HG02938 (cell line): ENCODE data around the gene MAP1B.

ENCODE experiments used
- ATAC-seq: cut with Tn5 transposase; IDR thresholded peaks from one replicate; pipeline ENCODE4 v1.9.1; 2021; ENCODE audit warnings: mild to moderate bottlenecking, moderate library complexity; ENCODE audit not compliant: unreplicated experiment

The MAP1B gene

DNA sequence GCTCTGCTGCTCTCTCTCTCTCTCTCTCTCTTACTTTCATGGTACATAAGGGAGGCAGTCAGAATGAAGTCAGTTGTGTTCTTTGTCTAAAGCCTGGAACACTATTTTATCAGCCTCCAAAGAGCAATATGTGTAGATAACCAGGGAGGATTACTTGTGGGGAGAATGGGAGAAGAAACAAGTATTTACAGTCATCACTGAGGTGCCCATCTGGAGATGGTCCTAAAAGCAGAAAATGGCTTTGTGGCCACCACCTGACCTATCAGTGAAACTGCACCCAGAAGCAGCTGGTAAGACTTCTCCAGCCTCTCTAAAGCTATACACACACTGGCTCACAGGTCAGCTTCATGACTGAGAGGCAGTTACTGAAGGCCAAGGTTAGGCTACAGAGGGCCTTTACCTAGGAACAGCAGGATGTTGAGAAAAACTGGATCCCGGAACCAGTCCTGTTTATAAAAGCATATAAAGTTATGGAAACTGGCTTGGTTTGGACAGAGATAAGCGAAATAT, 137.6 kb downstream of the MAP1B start:
- ATAC-seq, result no peak

GRCh38 chr5:72245546-72245945, 138.3 kb downstream of the MAP1B start:
- no peak for ATAC-seq

DNA sequence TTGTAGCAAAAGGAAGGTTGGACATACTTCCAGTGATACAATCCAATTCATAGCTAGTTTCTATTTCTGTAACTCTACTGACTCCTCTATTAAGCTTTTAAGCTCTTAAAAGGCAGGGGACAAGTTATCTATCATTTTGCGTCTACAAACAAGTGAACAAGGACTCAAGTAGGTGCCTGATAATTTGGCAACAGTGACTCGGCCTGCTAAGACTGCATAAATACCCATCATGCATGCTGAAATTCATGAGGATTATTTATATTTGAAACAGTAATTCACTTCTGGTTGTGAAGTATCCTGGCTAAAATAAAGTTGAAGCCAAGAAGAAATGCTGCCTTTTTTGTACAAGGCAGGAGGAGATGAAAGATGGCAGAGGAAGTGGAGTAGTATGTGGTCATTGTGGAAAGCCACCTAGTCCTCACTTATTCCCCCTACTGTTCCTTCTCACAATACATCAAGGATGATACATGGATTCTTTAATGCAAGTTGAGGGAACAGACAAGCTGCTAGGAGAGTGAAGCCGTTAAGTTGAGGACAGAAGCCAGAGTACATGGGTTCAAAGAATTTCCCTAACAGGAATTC, 138.8 kb downstream of the MAP1B start:
- no peak for ATAC-seq

DNA sequence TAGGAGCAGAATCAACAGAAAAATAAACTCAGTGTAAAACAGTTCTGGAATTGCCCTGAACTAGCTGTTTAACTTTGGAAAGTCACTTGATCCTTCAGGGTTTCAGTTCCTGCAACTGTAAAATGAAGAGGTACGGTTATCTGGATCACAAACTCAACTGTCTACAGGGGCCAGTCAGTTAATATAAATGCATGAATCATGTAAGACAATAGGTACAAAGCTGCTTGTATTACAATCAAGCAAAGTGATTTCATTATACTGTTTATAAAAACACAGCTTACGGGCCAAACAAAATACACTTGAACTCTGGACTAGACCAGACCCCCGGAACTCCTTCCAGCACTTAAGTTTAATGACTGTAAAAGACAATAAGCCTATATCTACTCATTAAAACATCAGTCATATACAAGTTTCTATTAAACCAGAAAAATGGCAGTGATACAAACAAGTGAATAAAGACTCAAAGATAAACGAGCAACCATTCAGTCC, 139.7 kb downstream of the MAP1B start:
- no peak for ATAC-seq

GRCh38 chr5:72248410-72248981, 141.2 kb downstream of the MAP1B start:
- ATAC-seq, result no peak

- ATAC-seq, result no peak
These were observed 144.1 kb downstream of the MAP1B start for GRCh38 chr5:72251386-72251785.

DNA sequence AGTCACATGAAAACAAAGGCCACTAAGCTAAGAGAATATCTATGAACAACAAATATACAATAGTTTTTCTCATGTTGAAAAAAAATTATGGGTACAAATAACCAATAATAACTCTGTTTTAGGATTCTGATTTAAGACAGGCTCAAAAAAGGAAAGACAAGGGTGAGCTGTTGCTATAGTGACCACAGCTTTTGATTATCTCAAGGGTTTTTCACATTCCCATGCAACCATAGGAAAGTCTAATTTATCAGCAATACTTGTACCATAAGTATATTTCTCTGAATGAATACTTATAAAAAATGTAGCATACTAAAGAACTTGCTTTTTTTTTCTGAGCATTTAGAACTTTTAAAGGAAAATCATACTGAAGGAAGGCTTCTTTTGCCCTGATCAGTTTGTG, 144.7 kb downstream of the MAP1B start:
- ATAC-seq, result no peak

DNA sequence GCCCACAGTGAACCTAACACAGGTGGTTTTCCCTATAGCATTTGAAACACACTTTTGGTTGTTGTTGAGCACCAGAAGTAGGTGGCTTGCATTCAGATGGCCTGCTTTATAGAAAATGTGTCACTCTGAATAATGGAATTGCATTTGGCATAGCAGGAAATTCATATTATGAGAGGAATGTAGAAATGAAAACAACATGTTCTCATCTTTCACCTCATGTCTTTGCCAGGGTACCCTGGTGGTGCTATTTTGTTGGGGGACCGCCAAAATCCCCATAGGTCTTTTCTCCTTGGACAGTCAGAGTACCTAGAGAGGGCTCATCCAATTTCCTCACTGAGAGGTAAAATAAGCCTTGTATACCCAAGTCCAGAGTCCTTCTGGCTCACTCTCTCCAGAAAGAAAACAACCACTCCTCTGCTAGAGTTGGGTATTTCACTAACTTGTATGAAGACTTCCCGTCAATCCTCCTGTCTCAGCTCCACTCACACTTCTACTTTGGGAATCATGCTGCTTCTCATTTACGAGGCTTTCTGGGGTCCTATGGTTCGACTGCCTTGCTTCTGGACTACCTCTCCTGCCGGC, 145.4 kb downstream of the MAP1B start:
- ATAC-seq, result no peak

DNA sequence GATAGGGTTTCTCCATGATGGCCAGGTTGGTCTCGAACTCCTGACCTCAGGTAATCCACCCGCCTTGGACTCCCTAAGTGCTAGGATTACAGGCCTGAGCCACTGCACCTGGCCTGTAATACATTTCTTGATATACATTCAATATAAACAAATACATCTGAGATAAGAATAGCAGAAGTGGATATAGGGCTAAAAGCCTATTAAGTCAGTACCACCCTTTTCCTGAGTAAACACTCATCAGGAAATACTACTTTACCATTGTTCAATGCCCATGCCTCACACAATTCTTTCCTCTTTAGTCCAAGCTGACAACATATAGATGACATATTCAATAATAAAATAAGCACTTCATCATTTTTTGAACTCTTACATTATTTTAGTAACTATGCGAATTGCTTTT, 148.0 kb downstream of the MAP1B start:
- no peak for ATAC-seq

GRCh38 chr5:72255670-72256069, 148.4 kb downstream of the MAP1B start:
- no peak for ATAC-seq

GRCh38 chr5:72256536-72256935, 149.3 kb downstream of the MAP1B start:
- no peak for ATAC-seq
